Neural cell (in vitro differentiated cells): ENCODE data around the gene ACSM4.

Experiments
- CTCF ChIP-seq: fragments of 450-650 bp; IDR thresholded peaks from 2 replicates; pipeline ENCODE4 v1.5.1; 2014; ENCODE audit warnings: antibody characterized with exemption, mild to moderate bottlenecking, moderate library complexity; ENCODE audit not compliant: poor library complexity, severe bottlenecking
- EP300 ChIP-seq: fragments of 450-650 bp; conservative IDR thresholded peaks from 2 replicates; pipeline ENCODE4 v1.6.1; 2014; ENCODE audit warnings: antibody characterized with exemption, mild to moderate bottlenecking, moderate library complexity; ENCODE audit not compliant: poor library complexity, severe bottlenecking
- EZH2 ChIP-seq: fragments of 200-600, 300-800 bp; shearing (Covaris generic), sonication (generic); IDR thresholded peaks from 2 replicates; pipeline ENCODE4 v1.6.1; 2014; ENCODE audit warnings: antibody characterized with exemption, low read length, borderline replicate concordance, mild to moderate bottlenecking; ENCODE audit not compliant: insufficient read depth, poor library complexity, severe bottlenecking
- POLR2AphosphoS5 ChIP-seq: IDR thresholded peaks from 2 replicates; pipeline ENCODE4 v1.6.1; 2012
- RAD21 ChIP-seq: fragments of 450-650 bp; conservative IDR thresholded peaks from 2 replicates; pipeline ENCODE4 v1.6.1; 2014; ENCODE audit warnings: antibody characterized with exemption, mild to moderate bottlenecking, moderate library complexity
- REST ChIP-seq: IDR thresholded peaks from 2 replicates; pipeline ENCODE4 v1.6.1; 2012; ENCODE audit warnings: borderline replicate concordance
- SMC3 ChIP-seq: fragments of 450-650 bp; conservative IDR thresholded peaks from 2 replicates; pipeline ENCODE4 v1.6.1; 2014; ENCODE audit warnings: antibody characterized with exemption, mild to moderate bottlenecking, moderate library complexity; ENCODE audit not compliant: poor library complexity
- TAF1 ChIP-seq: IDR thresholded peaks from 2 replicates; pipeline ENCODE4 v1.6.1; 2012; ENCODE audit warnings: low read depth

- TF ChIP-seq POLR2AphosphoS5 = no peak
- TF ChIP-seq SMC3 = no peak
- TF ChIP-seq CTCF = no peak
- no peak for TF ChIP-seq EZH2
- TF ChIP-seq EP300 = no peak
- no peak for TF ChIP-seq RAD21
- no peak for TF ChIP-seq REST
- no peak for TF ChIP-seq TAF1
These were observed 50.7 kb downstream of the ACSM4 start for GRCh38 chr12:7354529-7354928.
